Measurements from ENCODE around the gene SLC50A1.

DNA sequence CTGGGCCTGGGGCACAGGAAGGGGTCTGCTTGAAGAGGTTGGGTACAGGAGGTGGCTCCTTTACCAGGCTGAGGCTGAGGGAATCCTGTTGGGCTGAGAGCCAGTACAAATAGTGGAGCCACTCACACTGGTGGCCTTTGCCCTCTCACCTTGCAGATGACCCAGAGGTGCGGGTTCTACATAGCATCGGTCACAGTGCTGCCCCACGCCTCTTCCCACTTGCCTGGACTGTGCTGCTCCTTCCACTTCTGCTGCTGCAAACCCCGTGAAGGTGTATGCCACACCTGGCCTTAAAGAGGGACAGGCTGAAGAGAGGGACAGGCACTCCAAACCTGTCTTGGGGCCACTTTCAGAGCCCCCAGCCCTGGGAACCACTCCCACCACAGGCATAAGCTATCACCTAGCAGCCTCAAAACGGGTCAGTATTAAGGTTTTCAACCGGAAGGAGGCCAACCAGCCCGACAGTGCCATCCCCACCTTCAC lies 1.8 kb upstream of the SLC50A1 start:
- TF ChIP-seq, protein P1, sequence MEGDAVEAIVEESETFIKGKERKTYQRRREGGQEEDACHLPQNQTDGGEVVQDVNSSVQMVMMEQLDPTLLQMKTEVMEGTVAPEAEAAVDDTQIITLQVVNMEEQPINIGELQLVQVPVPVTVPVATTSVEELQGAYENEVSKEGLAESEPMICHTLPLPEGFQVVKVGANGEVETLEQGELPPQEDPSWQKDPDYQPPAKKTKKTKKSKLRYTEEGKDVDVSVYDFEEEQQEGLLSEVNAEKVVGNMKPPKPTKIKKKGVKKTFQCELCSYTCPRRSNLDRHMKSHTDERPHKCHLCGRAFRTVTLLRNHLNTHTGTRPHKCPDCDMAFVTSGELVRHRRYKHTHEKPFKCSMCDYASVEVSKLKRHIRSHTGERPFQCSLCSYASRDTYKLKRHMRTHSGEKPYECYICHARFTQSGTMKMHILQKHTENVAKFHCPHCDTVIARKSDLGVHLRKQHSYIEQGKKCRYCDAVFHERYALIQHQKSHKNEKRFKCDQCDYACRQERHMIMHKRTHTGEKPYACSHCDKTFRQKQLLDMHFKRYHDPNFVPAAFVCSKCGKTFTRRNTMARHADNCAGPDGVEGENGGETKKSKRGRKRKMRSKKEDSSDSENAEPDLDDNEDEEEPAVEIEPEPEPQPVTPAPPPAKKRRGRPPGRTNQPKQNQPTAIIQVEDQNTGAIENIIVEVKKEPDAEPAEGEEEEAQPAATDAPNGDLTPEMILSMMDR (IDR thresholded peaks at IDR 0.05 in 2 of 3, conservative IDR thresholded peaks at IDR 0.05 in 1 of 3; ENCODE audit: insufficient read depth in 2 of 3, low read depth in 1 of 3, low read length in 3 of 3): no peak
- TF ChIP-seq, protein P2, sequence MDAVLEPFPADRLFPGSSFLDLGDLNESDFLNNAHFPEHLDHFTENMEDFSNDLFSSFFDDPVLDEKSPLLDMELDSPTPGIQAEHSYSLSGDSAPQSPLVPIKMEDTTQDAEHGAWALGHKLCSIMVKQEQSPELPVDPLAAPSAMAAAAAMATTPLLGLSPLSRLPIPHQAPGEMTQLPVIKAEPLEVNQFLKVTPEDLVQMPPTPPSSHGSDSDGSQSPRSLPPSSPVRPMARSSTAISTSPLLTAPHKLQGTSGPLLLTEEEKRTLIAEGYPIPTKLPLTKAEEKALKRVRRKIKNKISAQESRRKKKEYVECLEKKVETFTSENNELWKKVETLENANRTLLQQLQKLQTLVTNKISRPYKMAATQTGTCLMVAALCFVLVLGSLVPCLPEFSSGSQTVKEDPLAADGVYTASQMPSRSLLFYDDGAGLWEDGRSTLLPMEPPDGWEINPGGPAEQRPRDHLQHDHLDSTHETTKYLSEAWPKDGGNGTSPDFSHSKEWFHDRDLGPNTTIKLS (IDR thresholded peaks at IDR 0.05; ENCODE audit: borderline replicate concordance, low read depth): no peak
- TF ChIP-seq GABPA (tag; conservative IDR thresholded peaks at IDR 0.05; ENCODE audit: low read depth): no peak

All from K562 (cell line).